Mesenchymal stem cell (in vitro differentiated cells and primary cell): ENCODE results near the gene USP47.

Experiments used
- DNase-seq: peaks from one replicate; pipeline ENCODE4 v3.0.0-alpha.2; 2013
- H2AFZ ChIP-seq: one replicate; pipeline ENCODE4 v1.6.1; 2013; ENCODE audit warnings: low read depth, mild to moderate bottlenecking, control low read depth, inconsistent platforms, low read length, moderate library complexity
- H2AK5ac ChIP-seq: 2 replicates; pipeline ENCODE4 v1.6.1; 2013; ENCODE audit warnings: low read length, moderate library complexity, mild to moderate bottlenecking, inconsistent platforms; ENCODE audit not compliant: severe bottlenecking
- H2BK120ac ChIP-seq: one replicate; pipeline ENCODE4 v1.6.1; 2013; ENCODE audit warnings: low read depth, mild to moderate bottlenecking, inconsistent platforms, low read length, moderate library complexity
- H2BK12ac ChIP-seq, 2 experiments: one replicate each; pipeline ENCODE4 v1.6.1; 2013; ENCODE audit warnings: inconsistent platforms in 2 of 2, low read length in 2 of 2, mild to moderate bottlenecking in 2 of 2, moderate library complexity in 2 of 2, control low read depth in 1 of 2
- H2BK15ac ChIP-seq: one replicate; pipeline ENCODE4 v1.6.1; 2013; ENCODE audit warnings: mild to moderate bottlenecking, low read depth, inconsistent platforms; ENCODE audit not compliant: poor library complexity, severe bottlenecking
- H2BK5ac ChIP-seq: 2 replicates; pipeline ENCODE4 v1.6.1; 2013; ENCODE audit warnings: low read depth, mild to moderate bottlenecking, low read length, control low read depth, inconsistent platforms; ENCODE audit not compliant: poor library complexity, severe bottlenecking
- H3K14ac ChIP-seq, 2 experiments: one replicate each; pipeline ENCODE4 v1.6.1; 2013; ENCODE audit warnings: inconsistent platforms in 2 of 2, low read length in 2 of 2, control low read depth in 1 of 2, mild to moderate bottlenecking in 1 of 2, moderate library complexity in 1 of 2
- H3K18ac ChIP-seq, 2 experiments: one replicate each; pipeline ENCODE4 v1.6.1; 2013; ENCODE audit warnings: inconsistent platforms in 2 of 2, low read length in 2 of 2, control low read depth in 1 of 2, low read depth in 1 of 2, mild to moderate bottlenecking in 1 of 2
- H3K23ac ChIP-seq, 2 experiments: one replicate each; pipeline ENCODE4 v1.6.1; 2013; ENCODE audit warnings: inconsistent platforms in 2 of 2, low read length in 2 of 2, mild to moderate bottlenecking in 2 of 2, moderate library complexity in 2 of 2, control low read depth in 1 of 2
- H3K27ac ChIP-seq: 2 replicates; pipeline ENCODE4 v1.5.1; 2013; ENCODE audit warnings: mild to moderate bottlenecking, moderate library complexity, low read length, control low read depth, inconsistent platforms; ENCODE audit not compliant: poor library complexity, severe bottlenecking
- H3K27me3 ChIP-seq, 2 experiments: 2 replicates each; pipeline versions ENCODE4 v1.6.1 to v1.7.0; 2013; ENCODE audit warnings: low read length in 2 of 2, mild to moderate bottlenecking in 2 of 2, moderate library complexity in 2 of 2, control low read depth in 1 of 2, inconsistent platforms in 1 of 2; ENCODE audit not compliant: control insufficient read depth in 1 of 2, insufficient read depth in 1 of 2
- H3K36me3 ChIP-seq, 2 experiments: 2 replicates each; pipeline versions ENCODE4 v1.6.1 to v1.7.0; 2013; ENCODE audit warnings: low read length in 2 of 2, control low read depth in 1 of 2, inconsistent platforms in 1 of 2, low read depth in 1 of 2, mild to moderate bottlenecking in 1 of 2; ENCODE audit not compliant: insufficient read depth in 2 of 2, control insufficient read depth in 1 of 2
- H3K4ac ChIP-seq, 2 experiments: one replicate each; pipeline ENCODE4 v1.6.1; 2013; ENCODE audit warnings: inconsistent platforms in 2 of 2, low read length in 2 of 2, mild to moderate bottlenecking in 2 of 2, moderate library complexity in 2 of 2, control low read depth in 1 of 2, low read depth in 1 of 2
- H3K4me1 ChIP-seq: 2 replicates; pipeline ENCODE4 v1.6.1; 2013; ENCODE audit warnings: low read depth, low read length, control low read depth; ENCODE audit not compliant: control insufficient read depth, insufficient read depth
- H3K4me2 ChIP-seq: 2 replicates; pipeline ENCODE4 v1.6.1; 2013; ENCODE audit warnings: low read length, mild to moderate bottlenecking, inconsistent platforms; ENCODE audit not compliant: poor library complexity, severe bottlenecking
- H3K4me3 ChIP-seq, 2 experiments: 2 replicates each; pipeline versions ENCODE4 v1.5.1 to v1.7.0; 2013; ENCODE audit warnings: low read length in 2 of 2, mild to moderate bottlenecking in 2 of 2, control low read depth in 1 of 2, low read depth in 1 of 2; ENCODE audit not compliant: insufficient read depth in 1 of 2
- H3K79me1 ChIP-seq: replicated peaks from 2 replicates; pipeline ENCODE4 v1.6.1; 2013; ENCODE audit warnings: mild to moderate bottlenecking, control low read depth, low read length, inconsistent platforms; ENCODE audit not compliant: poor library complexity, severe bottlenecking
- H3K9ac ChIP-seq: 2 replicates; pipeline ENCODE4 v1.7.0; 2013; ENCODE audit warnings: mild to moderate bottlenecking, low read length, moderate library complexity
- H3K9me3 ChIP-seq: 2 replicates; pipeline ENCODE4 v1.7.0; 2013; ENCODE audit warnings: mild to moderate bottlenecking, low read length; ENCODE audit not compliant: control insufficient read depth
- H4K8ac ChIP-seq: one replicate; pipeline ENCODE4 v1.6.1; 2013; ENCODE audit warnings: inconsistent platforms, mild to moderate bottlenecking, low read length, moderate library complexity
- H4K91ac ChIP-seq: one replicate; pipeline ENCODE4 v1.6.1; 2013; ENCODE audit warnings: mild to moderate bottlenecking, low read length, inconsistent platforms
- WGBS: methylation state at CpG from one replicate; pipeline ENCODE4 v1.1.7; 2013; ENCODE audit warnings: mixed read lengths; 5-methylcytosine and 5-hydroxymethylcytosine counted together

The USP47 gene

DNA sequence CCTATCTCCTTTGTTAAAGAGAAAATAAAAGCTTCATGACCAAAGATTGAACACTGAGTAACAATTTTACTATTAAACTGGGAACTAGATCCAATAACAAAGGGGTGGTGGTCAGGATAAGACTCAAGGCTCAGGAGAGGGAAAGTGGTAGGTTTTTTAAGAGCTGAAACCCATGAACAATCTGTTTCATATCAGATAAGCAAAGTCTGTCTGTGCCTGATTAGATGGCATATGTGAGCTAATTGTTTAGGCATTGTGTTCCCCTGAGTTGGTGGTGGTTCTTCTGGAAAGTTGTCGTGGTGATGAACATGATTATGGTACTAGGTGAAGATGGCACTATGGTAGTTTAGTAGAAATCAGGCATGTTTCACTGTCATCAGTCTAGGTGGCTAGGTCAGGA lies 24.4 kb downstream of the USP47 start:
- Histone ChIP-seq H3K27me3 (no peaks in the 10 kb centered on the region), H2BK120ac (no peak overlapping the region), H3K9ac (no peak overlapping the region), H3K4me1 (no peaks in the 10 kb centered on the region), H3K4me2 (no peak overlapping the region), H2BK15ac (no peak overlapping the region), H4K91ac (no peak overlapping the region), H3K27ac (no peak overlapping the region), H2AFZ (no peak overlapping the region), H4K8ac (no peak overlapping the region), H3K36me3 (peaks cover 0 to 6% of the 10 kb centered on the region in 2 experiments), H3K14ac (no peak overlapping the region), H3K9me3 (peaks cover 19% of the 10 kb centered on the region), H2BK5ac (no peak overlapping the region), H3K4me3 (no peak overlapping the region), H2AK5ac (no peak overlapping the region), H2BK12ac (no peak overlapping the region), H3K18ac (no peak overlapping the region), H3K23ac (no peak overlapping the region), H3K79me1 (no peaks in the 10 kb centered on the region), H3K4ac (no peak overlapping the region)
- DNase-seq: no peak
- 100% methylated on average over 1 of the region's 1 CpG for WGBS

- Histone ChIP-seq H3K18ac (no peak overlapping the region), H2BK120ac (no peak overlapping the region), H4K91ac (no peak overlapping the region), H2AK5ac (no peak overlapping the region), H3K9me3 (peaks cover 19% of the 10 kb centered on the region), H3K4me3 (no peak overlapping the region), H3K9ac (no peak overlapping the region), H3K23ac (no peak overlapping the region), H3K27me3 (no peaks in the 10 kb centered on the region), H2AFZ (no peak overlapping the region), H3K4me1 (peaks cover 5% of the 10 kb centered on the region), H3K4ac (no peak overlapping the region), H3K79me1 (no peaks in the 10 kb centered on the region), H2BK15ac (no peak overlapping the region), H4K8ac (no peak overlapping the region), H2BK12ac (no peak overlapping the region), H3K27ac (no peak overlapping the region), H3K36me3 (peaks cover 0 to 6% of the 10 kb centered on the region in 2 experiments), H3K14ac (no peak overlapping the region), H2BK5ac (no peak overlapping the region), H3K4me2 (no peak overlapping the region)
- no CpG with 5 or more reads among the region's 1 CpG for WGBS
- no peak for DNase-seq
These were observed 25.9 kb downstream of the USP47 start for GRCh38 chr11:11867720-11868119.

DNA sequence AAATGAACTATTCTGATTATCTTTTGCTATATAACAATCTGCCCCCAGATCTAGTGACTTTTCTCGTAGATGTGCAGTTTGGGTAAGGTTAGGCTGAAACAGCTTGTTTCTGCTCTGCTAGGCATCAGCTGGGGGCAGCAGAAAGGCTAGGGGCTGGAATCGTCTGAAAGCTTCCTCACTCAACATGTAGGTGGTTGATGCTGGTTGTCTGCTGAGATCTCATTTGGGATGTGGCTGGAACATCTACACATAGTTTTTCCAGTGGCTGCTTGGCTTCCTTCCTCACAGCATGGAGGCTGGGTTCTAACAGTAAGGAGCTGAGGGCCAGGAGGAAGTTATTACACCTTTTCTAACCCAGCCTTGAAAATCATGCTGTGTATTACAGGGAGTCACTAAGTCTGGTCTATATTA lies 30.2 kb downstream of the USP47 start:
- Histone ChIP-seq H3K79me1 (peaks cover 3% of the 10 kb centered on the region), H3K4ac (no peak overlapping the region), H3K4me3 (no peak overlapping the region), H3K36me3 (peaks cover 4 to 11% of the 10 kb centered on the region in 2 experiments), H3K14ac (no peak overlapping the region), H3K27ac (no peak overlapping the region), H2BK120ac (no peak overlapping the region), H3K4me1 (peaks cover 5% of the 10 kb centered on the region), H3K23ac (peak overlapping the region in 1 of 2 experiments; percentile 15), H3K4me2 (no peak overlapping the region), H2BK15ac (no peak overlapping the region), H3K27me3 (no peaks in the 10 kb centered on the region), H2BK5ac (no peak overlapping the region), H2BK12ac (no peak overlapping the region), H4K8ac (no peak overlapping the region), H4K91ac (no peak overlapping the region), H2AFZ (no peak overlapping the region), H2AK5ac (no peak overlapping the region), H3K9ac (no peak overlapping the region), H3K9me3 (peaks cover 11% of the 10 kb centered on the region), H3K18ac (no peak overlapping the region)
- WGBS: 47% methylated on average over 2 of the region's 2 CpGs
- no peak for DNase-seq

DNA sequence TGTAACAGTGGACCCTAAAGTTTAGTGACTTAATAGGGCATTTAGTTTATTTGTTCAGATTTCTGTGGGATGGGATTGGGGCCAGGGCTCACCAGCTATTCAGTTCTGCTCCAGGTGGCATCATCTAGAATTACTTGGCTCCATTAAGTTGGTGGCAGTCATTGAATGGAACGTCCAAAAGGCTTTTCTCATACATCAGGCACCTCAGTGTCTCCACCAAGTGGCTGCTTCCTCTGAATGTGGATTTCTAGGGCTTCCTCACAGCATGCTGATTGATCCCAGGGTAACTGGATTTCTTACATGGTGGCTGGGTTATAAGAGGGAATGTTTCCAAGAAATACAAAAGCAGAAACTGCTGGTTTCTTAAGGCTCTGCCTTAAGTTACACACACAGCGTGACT lies 34.7 kb downstream of the USP47 start:
- no peak overlapping the region for H3K18ac ChIP-seq
- DNase-seq: no peak
- H3K14ac ChIP-seq: no peak overlapping the region
- H4K8ac ChIP-seq: no peak overlapping the region
- H3K23ac ChIP-seq: no peak overlapping the region
- H3K9ac ChIP-seq: no peak overlapping the region
- no peaks in the 10 kb centered on the region for H3K9me3 ChIP-seq
- H2BK5ac ChIP-seq: no peak overlapping the region
- H2BK120ac ChIP-seq: no peak overlapping the region
- H3K36me3 ChIP-seq: peaks cover 4 to 17% of the 10 kb centered on the region in 2 experiments
- no peak overlapping the region for H2AFZ ChIP-seq
- no peak overlapping the region for H3K27ac ChIP-seq
- H4K91ac ChIP-seq: no peak overlapping the region
- no peak overlapping the region for H3K4me3 ChIP-seq
- WGBS: 100% methylated on average over 2 of the region's 2 CpGs
- no peak overlapping the region for H2BK15ac ChIP-seq
- peaks cover 5% of the 10 kb centered on the region for H3K4me1 ChIP-seq
- H2BK12ac ChIP-seq: no peak overlapping the region
- no peaks in the 10 kb centered on the region for H3K27me3 ChIP-seq
- H2AK5ac ChIP-seq: no peak overlapping the region
- H3K4ac ChIP-seq: no peak overlapping the region
- H3K79me1 ChIP-seq: peaks cover 6% of the 10 kb centered on the region
- H3K4me2 ChIP-seq: no peak overlapping the region
